NCI-H2227 (cell line): ENCODE measurements around the gene LATS1.
"Not testable (repeated sequence)": the region's sequence is repeated elsewhere in the genome, so short reads cannot be mapped to it uniquely, and the experiment has no call there.

Experiments used
- DNase-seq: peaks from one replicate; lab custom pipeline; 2025; ENCODE audit not compliant: unreplicated experiment; lab: John Stamatoyannopoulos, UW

LATS1 gene

DNA sequence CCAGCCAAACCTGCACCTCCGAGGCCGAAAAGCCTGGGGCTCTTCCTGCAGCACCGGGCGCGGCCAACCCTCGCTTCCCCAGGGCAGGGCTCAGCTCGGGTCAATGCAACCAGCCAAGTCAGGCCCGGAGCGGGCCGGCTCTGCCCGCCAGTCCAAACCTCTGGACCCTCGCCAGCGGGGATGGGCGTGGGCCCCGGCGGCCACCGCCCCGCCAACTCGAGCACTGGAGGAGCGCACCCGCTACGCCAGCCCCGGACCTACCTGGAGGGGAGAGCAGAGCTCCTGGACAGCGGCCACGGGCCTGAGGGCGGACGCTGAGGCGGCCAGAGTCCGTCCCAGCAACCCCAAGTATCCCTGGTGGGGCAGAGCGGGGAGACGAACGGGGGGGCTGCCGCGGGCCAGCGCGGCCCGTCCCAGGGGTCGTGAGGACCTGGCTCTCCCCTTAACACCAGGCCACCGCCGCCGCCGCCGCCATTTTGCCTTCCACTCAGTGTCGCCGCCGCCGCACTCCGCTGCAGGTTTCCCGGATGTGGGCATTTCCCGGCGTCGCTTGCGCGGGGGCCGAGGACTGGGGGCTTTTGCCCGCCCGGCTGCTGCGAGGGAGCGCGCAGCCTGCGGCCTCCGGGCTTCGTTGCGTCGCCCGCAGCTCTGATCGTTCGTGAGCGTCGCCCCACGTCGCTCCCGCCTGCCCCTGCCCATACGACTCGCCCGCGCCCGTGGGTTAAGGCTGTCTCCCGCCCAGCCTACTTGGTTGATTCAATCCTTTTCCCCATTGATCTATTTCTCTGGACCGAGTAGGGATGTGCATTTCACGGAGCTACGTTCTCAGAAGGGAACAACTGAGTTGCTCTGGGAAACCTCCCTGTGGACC lies at the start of gene LATS1:
TSS of gene LATS1 (minus strand) at position 514 of the 871 bp plus-strand sequence. CDS start 15,975 bp downstream, outside the sequence.
- DNase-seq: peak; percentile 86

DNA sequence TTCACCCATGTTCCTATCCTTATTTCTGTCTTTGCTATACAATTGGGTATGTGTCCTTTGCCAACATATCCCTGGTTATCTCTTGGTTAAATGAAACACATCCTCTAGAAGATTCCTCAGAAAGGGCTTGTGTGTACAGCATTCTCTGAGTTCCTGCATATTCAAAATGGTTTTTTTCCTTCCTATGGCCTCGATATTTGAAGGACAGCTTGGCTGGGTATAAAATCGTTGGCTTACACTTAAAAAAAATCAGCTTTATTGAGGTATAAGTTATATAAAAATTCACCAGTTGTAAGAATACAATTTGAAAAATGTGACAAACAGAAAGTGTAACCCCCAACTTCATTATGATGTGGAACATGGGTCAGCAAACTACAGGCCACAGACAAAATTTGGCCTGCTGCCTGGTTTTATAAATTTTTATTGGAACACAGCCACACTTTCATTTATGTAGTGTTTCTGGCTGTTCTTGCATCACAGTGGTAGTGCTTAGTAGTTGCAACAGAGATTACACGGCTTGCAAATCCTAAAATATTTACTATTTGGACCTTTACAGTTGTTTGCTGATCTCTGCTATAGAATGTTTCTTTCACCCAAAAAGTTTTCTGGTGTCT lies 48.4 kb upstream of the LATS1 start:
- no peak for DNase-seq

DNA sequence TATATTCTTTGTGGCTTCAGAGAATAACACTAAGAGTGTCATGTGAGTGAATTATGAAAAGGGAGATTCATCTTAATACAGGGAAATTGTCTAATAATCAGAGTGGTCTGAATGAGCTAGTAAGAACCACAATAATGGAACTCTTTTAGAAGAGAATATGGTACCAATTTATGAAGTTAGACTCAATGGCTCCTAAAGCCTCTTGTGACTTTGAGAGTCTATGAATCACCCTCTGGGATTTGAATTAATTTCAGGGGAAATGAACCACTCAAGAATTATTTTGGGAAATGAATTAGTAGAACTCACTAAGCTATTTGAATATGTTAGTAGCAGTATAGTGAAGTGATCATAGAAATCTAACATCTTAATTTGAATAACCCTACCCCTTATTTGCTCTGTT lies 46.0 kb upstream of the LATS1 start:
- no peak for DNase-seq

DNA sequence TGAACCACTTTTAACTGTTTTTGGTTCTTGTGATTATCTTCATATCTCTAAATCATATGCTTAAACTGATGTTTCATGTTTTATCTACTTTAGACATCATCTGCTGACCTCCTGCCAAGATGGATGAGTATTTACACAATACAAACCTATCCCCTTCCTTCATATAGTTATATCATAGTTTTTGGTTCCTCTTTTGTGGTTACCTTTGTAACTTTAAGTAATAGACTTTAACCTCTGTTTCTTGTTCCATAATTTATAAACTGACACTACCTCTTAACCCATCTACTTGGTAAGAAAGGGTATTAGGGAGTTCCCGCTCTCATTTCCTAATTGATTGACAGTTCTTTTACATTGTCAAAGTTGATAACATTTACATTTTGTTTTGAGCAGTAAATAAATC lies 43.5 kb upstream of the LATS1 start:
- no peak for DNase-seq

DNA sequence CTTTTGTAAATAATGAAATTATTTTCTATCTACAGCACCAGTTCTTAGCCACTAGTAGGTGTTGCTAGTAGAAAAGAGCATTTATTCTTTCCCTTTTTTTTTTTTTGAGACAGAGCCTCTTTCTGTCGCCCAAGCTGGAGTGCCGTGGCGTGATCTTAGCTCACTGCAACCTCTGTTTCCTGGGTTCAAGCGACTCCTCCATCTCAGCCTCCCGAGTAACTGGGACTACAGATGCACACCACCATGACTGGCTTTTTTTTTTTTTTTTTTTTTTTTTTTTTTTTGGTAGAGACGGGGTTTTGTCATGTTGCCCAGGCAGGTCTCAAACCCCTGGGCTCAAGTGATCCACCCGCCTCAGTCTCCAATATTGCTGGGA lies 38.3 kb upstream of the LATS1 start:
- DNase-seq: no peak

DNA sequence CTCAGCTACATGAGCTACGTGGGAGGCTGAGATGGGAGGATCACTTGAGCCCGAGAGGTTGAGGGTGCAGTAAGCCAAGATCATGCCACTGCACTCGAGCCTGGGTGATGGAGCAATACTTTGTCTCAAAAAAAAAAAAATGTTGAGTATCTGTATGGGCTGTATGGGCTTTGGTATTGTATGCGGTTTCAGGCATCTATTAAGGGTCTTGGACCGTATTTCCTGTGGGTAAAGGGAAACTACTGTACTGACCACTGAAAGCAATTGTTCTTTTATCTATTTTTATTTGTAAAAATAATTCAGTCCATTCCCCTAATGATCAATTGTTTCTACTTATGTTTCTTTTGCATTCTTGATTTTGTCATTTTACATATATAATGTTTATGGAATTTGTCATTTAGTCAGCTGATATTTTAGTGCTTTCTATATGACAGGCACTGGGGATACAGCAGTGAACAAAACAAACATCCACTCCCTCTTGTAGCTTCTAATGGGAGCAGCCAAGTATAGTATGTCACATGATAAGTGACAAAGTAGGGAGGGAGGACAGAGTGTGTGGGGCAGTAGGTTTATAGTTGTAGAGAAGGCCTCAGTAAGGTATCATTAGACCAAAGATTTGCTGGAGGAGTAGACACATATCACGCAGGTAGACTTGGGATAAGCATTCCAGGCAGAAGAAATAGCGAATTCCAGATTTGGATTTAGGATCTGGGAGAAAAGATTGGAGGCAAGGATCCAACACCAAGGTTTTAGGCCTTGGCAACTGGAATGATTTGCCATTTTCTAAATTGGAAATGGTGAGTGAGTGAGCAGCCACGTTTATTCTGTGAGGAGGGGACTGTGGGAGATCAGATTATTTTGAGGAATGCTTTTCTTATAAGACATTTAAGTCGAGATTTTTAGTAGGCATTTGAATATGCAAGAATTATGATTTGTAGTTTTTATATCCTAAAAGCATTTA lies 37.7 kb upstream of the LATS1 start:
- peak; percentile 6 for DNase-seq

DNA sequence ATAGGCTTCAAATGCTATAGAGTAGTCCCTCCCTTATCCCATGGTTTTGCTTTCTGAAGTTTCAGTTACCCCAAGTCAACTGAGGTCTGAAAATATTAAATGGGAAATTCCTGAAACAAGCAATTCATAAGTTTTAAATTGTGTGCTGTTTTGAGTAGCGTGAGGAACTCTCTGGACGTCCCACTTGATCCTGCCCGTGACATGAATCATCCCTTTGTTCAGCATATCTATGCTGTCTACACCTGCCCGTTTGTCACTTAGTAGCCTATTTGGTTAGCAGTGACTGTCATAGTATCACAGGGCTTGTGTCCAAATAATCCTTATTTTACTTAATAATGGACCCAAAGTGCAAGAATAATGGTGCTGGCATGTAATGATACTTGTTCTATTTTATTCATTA lies 36.6 kb upstream of the LATS1 start:
- DNase-seq: no peak

DNA sequence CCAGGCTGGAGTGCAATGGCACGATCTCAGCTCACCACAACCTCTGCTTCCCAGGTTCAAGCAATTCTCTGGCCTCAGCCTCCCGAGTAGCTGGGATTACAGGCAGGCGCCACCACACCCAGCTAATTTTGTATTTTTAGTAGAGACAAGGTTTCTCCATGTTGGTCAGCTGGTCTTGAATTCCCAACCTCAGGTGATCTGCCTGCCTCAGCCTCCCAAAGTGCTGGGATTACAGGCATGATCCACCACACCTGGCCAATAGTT lies 35.4 kb upstream of the LATS1 start:
- not testable (repeated sequence) for DNase-seq

DNA sequence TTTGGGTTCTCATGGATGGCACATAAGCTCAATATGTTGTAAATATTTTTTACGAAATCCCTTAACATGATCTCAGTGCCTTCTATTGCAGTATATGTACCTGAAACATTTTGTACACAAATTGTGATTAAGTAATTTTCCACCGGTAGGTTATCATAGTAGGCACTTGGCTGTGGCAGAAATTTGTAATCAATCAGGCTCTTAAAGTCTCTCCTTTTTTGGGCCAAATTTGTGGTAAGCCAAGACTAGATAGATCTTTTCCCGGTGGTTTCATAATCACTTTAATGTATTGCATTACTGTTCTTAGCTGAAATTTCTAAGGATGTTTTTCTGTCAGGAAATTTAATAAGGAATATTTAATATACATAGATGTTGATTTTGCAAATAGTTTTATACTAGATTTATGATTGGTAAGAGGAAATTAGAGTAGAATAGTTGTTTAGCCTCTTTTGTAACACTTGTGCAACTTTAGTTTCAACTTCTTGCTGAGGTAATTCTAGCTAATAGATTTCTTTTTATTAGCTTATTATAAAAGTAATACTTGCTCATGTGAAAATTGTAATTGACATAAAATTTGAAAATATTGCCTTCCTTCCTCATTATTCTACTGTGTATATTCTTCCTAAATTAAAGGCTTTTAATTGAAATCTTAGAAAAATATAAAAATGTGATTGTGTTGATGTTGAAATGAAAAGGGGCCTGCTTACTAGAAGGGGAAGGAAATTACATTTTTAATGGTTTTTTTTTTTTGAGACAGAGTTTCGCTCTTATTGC lies 34.9 kb upstream of the LATS1 start:
- no peak for DNase-seq

DNA sequence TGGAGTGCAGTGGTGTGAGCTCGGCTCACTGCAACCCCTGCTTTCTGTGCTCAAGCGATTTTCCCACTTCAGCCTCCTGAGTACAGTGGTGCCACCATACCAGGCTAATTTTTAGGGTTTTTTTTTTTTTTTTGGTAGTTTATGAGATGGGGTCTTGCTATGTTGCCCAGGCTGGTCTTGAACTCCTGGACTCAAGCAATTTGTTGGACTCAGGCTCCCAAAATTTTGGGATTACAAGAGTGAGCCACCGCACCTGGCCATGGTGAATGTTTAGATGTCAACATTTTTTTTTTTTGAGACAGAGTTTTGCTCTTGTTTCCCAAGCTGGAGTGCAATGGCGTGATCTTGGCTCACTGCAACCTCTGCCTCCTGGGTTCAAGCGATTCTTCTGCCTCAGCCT lies 34.0 kb upstream of the LATS1 start:
- not testable (repeated sequence) for DNase-seq

DNA sequence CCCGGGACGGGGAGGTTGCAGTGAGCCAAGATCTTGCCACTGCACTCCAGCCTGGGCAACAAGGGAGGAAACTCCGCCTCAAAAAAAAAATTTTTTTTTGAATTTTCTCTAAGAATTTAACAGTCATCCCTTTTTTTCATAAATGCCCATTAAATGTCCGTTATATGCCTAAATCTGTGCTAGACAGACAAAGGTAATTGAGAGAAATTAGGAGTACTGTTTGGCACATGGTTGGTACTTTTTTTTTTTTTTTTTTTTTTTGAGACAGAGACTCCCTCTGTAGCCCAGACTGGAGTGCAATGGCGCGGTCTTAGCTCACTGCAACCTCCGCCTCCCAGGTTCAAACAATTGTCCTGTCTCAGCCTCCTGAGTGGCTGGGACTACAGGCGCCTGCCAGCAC lies 33.3 kb upstream of the LATS1 start:
- DNase-seq: no peak

DNA sequence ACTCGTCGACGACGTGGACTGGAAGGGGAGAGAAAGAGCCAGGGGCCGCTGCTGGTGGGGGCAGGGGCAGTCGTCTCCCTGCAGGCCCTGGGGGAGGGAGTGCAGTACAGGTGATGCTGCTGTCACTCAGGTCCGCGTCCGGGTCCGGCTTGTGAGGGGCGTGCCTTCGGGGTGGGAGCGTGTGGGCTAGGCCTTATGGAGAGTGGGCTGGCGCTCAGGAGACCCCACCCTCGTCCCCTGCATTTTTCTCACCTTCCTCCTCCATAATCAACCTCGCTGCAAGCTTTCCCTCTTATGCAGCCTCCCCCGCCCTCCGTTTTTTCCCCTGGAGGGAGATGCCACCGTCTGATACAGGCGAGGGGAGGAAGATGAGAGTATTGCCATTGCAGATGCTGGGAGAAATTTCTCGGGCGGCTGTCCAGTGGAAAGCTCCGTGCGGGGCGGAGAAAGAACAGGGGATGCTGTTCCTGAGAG lies 32.3 kb upstream of the LATS1 start:
- DNase-seq: peak; percentile 87

DNA sequence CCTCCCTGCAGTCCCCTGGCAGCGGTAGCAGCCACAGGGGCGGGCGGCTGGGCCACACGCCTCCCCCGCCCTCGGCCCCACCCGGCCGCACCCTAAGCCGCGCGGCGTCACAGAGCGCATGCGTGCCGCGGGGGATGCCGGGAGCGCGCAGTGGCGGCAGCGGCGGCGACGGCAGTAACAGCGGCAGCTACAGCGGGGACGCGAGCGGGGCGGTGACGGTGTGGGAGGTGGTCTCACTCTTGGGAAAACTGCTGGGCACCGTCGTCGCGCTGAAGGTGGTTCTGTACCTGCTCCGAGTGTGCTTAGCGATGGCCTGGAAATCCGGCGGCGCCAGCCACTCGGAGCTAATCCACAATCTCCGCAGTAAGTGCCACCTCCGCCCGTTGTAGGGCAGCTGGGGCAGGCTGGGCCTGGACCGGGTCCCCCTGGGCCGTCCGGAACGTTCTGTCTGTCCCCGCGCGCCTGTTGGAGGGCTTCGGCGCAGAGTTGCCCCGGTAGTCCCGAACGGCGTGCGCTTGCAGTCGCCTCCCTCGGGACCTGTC lies 31.8 kb upstream of the LATS1 start, which contains the start of gene PCMT1:
TSS of gene PCMT1 (plus strand) at position 148 of the 542 bp plus-strand sequence. CDS start at position 309, 161 bp downstream.
- peak; percentile 92 for DNase-seq

DNA sequence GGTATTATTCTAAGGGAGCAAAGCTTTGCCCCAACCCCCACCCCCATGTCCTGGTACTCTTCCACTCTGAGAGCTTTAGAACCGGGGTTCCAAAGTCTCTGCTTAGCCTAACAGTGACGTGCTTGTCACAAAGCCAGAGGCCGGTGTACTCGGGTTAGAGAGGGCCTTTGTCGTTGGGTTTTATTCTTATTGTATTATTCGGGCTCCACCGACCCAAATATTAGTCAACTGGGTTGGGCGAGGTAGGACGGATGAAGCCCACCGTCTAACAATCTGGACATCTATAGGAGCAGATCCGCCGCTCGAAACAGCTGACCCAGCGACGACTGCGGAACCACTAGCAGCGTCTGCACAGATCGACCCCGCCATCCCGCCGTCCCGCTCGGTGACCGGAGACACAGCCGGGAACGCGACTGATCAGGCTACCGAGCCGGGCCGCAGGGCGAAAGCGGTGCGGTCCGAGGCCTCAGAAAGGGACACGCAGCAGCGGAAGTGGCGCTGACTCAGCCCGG lies 31.2 kb upstream of the LATS1 start:
- DNase-seq: not testable (repeated sequence)

DNA sequence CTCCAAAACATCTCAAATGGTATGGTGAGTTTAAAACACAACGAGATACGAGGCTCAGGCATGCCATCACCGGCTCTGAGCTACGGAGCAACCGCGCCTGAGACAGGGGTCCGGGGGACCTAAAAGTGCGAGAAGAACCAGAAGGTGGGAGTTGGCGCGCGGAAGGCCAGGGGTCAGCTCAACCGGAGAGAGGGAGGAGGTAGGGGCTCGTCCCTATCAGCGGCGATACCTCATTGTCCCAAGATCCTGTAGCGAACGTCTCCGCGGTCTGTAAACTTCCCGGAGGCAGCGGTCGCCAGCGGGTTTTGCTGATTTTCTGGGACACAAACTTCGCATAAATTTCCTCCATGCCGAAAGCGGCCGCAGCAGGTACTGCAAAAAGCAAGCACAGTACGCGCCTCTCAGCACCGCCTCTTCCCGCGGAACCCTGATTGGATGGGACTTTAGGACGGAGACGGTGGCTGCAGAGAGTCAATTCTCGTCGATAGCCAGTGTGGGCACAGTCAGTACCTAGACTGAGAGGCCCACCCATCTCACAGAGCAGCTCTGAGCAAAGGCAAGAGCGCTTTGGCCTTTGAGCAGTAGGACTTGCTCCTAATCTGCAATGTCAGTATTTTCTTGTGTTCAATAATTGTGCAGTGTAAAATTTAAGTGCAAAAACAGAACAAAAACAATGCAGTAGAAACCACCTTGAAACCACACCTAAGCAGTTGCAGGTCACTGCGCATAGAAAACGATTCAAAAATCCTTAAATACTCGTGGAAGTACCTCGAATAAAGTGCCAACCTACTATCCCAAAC lies 28.4 kb upstream of the LATS1 start, which contains the start of gene NUP43:
TSS of gene NUP43 (minus strand) at position 383 of the 800 bp plus-strand sequence. CDS start at position 349, 34 bp downstream.
- DNase-seq: peak; percentile 94

DNA sequence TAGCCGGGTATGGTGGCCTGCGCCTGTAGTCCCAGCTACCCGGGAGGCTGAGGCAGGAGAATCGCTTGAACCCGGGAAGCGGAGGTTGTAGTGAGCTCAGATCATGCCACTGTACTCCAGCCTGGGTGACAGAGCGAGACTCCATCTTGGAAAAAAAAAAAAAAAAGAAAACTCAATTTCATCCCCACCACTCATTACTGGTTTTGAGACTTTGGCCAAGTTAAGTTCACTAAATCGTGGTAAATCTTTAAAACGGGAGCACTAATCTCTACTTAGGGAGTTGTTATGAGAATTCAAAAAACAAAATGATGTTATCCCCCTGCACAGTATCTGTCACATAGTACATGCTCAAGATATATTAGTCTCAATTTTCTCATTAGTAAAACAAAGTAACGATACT lies 27.4 kb upstream of the LATS1 start:
- DNase-seq: not testable (repeated sequence)

DNA sequence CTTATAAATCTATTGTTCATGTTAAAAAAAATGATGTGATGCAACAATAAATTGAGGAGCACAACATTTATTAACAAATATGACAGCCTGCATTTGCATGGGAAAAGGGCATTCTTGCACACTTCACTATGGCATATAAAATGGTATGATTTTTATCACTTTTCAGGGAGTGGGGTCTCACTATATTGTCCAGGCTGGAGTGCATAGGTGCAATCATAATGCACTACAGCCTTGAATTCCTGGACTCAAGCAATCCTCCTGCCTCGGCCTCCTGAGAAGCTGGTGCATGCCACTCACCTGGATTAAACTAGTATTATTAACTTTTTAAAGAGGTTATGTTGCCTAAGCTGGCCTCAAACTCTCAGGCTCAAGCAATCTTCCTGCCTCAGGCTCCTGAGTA lies 17.0 kb upstream of the LATS1 start:
- no peak for DNase-seq

DNA sequence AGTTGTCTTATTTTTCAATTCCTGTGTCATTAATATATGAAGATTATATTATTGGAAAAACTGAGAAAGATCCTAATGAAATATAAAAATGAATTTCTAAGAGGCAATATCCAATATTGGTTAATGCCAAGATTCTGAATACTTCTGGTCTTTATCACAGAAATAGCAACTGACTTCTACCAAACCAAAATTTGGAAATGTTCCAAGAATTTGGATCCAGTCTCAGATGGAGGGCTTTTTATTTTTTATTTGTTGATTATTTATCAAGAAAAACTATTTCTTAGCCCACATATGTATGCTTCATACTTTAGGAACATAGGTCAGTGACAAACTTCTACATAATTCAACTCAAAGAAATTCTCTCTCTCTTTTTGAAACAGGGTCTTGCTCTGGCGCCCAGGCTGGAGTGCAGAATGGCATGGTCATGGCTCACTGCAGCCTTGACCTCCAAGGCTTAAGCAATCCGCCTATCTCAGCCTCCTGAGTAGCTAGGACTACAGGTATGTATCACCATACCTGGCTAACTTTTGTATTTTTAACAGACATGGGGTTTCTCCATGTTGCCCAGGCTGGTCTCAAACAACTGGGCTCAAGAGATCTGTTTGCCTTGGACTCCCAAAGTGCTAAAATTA lies 15.3 kb upstream of the LATS1 start:
- DNase-seq: no peak

DNA sequence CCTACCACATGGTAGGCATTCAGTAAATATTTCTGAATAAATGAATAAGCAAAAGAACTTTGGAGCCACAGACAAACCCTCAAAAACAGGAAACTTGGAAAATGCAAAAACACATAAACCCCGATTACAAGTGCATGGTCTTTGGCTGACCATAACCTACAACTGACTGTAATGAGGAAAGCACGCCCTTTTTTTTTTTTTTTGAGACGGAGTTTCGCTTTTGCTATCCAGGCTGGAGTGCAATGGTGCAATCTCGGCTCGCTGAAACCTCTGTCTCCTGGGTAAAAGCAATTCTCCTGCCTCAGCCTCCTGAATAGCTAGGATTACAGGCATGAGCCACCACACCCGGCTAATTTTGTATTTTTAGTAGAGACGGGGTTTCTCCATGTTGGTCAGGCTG lies 11.9 kb upstream of the LATS1 start:
- no peak for DNase-seq
